Activated T-helper 1 cell treated with anti-CD3 and anti-CD28 coated beads, Interleukin-2, amount 50 U/mL, for 16 hours (primary cell): ENCODE results near the gene CNTNAP5.

Source experiments
- DNase-seq, 2 donors: peaks; one replicate each; pipeline ENCODE4 v3.0.0-alpha.2; 2020; ENCODE audit warnings: low read depth in 1 of 2, low spot score in 1 of 2

CNTNAP5 gene

DNA sequence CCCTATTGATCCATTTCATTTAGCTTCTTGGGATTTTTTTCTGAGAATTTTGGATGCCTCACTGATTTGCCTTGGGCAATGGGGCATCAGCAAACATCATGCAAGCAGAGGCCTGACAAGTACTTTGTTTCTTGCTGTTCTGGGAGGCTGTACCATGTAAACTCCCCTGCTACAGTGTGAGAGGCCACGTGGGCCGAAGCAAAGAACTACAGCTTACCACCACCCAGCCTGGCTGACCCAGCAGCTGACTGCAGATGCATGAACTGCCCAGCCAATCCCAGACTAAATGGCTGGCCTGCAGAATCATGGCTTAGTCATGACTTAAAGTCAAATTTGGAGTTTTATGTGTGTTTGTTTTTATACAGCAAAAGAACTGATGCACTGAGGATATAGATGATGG lies 579.9 kb downstream of the CNTNAP5 start:
- DNase-seq: no peak

DNA sequence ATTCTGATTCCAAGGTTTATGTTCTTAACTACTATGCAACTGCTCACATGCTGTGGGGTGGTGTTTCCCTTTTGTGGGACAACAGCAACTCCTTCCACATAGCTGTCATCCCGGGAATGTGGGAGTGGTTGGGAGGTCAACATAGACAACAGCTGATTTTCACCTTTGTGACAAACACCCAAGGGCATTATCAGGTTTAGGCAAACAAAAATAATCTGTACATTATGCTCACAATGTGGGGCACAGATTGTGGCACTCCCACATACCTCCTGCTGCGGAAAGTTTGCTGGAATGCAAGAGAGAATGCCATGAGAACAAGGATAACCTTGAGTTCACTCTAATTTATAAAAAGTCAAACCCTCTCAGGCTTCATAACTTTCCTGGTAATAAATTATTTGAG lies 582.6 kb downstream of the CNTNAP5 start:
- DNase-seq: no peak

DNA sequence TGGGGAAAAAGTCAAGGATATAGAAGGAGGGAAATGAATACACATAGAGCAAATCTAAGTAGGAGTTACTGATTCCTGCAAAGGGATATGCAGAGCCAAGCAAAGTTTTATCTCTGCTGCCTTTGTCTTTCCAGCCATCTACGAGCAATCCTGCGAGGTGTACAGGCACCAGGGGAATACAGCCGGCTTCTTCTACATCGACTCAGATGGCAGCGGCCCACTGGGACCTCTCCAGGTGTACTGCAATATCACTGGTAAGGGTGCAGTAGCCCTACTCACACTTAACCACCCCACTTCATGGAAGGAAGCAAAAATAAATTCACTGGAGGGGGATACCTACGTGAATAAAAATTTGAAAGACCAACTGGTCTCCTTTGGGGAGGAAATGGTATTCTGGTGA lies 584.6 kb downstream of the CNTNAP5 start:
- DNase-seq: no peak

DNA sequence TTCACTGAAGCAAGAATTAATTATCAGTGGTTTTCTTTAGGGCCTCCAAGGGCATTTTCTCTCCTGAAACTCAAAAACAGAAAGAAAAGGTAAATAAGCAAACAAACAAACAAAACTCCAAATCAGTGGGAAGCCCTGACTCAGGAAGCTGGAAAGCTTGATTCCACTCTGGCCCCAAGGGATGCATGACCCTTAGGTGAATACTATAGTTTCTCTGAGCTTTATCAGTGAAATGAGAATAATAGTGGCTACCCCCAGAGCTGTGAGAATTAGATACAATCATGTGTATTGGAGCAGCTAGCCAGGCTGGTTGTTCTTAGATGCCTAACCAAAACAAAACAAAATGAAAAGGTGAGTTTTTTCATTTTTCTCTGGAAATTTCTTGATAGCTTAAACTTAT lies 585.1 kb downstream of the CNTNAP5 start:
- DNase-seq: no peak

DNA sequence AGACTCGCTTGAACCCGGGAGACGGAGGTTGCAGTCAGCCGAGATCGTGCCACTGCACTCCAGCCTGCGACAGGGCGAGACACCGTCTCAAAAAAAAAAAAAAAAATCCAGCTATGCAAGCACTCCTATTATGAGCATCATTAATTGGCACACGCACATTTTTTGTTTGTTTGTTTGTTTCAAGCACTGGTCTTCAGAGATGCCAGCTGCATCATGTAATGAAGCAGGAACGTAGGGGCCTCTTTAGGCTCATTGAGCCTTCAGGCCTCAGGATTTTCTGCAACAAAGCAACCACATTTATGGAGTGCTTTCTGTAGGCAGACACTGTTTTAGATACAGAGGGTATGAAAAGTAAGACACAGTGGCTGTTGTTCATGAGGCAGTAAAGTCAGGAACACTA lies 585.8 kb downstream of the CNTNAP5 start:
- DNase-seq: no peak

DNA sequence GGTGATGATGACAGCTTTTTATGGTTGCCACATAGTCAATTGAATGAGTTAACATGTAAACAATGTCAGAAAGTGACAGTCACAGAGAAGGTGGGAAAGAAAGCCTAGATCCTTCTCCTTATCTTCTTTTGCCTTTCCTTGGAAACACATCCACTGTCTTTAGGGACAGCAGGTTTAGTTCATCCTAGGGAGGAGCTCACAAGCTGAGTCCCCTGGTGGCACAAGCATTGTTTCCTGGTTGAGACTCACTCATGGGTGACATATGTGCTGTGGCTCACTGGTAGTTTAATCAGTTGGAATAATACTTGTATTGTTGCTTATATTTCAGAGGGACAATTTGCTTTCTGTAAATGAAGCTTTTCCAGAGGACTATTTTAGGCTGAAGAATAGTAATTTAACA lies 598.5 kb downstream of the CNTNAP5 start:
- no peak for DNase-seq

DNA sequence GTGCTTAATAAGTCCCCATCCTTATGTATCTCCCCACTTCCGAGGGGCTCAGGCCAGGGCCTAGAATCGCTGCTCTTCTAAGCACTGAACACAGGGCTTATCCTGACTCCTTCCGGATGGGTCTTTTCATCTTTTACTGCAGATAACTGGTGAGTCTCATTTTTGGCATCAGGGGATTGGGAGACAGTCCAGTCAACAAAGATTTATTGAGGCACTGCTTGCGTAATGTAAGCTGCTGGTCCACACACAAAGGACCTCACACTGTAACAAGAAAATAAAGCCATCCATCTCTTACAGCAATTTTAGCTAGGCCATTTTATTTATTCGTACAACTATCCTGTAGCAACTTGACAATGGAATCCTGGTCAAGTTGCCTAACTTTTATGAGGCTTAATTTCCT lies 600.5 kb downstream of the CNTNAP5 start:
- no peak for DNase-seq

DNA sequence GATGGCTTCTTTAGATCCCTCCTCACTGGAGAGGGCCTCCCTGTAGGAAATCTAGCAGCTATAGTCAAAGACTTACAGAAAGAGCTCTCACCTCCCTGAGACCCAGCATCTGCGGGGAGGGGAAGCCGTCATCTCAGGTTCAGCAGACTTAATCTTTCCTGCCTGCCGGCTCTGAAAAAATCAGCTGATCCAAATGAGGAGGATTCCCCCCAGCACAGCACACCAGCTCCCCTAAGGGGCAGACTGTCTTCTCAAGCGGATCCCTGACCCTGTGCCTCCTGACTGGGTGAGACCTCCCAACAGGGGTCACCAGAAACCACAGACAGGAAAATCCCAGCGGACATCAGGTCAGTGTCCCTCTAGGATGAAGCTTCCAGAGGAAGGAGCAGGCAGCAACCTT lies 601.9 kb downstream of the CNTNAP5 start:
- no peak for DNase-seq

DNA sequence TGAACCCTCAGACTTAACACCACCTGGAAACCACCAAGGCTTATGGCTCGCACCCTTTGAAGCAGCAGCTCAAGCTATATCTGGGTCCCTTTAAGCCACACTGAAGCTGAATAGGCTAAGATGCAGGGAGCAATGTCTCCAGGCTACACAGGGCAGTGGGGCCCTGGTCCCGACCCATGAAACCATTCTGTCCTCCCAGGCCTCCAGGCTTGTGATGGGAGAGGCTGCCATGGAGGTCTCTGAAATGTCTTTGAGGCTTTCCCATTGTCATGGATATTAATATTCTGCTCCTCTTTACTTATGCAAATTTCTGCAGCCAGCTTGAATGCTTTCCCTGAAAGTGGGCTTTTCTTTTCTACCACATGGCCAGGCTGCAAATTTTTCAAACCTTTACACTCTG lies 608.7 kb downstream of the CNTNAP5 start:
- DNase-seq: no peak

DNA sequence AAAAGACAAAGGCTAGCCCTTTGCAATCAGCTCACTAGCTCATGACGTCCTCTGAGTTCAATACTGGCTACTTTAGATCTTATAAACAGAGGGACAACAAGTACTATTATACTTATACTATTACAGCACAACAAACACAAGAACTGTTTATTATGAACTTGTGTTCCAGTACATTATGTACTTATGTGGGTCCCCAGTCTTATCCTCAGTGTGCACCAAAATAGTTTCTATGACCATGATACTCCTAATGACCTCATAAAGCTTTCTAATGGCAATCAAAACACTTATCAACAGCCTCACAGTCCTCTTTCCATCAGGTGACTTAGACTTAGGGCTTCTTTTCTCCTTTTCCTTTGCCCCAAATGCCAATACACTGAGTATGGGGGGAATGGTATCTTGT lies 614.4 kb downstream of the CNTNAP5 start:
- DNase-seq: no peak

DNA sequence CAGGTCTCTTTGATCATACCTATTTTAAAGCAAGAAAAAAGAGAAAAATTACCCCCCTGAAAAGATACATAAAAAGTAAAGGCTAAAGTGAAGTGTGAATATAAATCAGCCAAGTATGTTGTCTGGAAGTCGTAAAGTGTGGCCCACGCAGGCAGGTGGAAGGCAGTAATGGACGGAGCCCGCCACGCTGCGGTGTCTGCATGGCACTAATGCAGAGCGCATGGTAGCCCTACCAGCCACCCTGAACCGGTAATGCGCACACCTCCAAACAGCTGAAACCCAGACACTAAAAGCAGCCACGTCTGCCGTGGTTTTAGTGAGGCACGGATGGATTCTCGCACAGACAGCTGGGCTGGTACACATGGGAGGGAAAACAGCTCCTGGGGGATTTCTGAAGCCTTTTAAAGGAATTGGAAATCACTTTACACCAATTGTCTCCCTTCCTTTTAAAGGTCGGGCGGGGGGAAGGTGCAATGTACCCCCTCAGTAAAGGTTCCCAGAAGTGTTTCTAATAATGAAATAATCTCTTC lies 615.2 kb downstream of the CNTNAP5 start:
- no peak for DNase-seq

DNA sequence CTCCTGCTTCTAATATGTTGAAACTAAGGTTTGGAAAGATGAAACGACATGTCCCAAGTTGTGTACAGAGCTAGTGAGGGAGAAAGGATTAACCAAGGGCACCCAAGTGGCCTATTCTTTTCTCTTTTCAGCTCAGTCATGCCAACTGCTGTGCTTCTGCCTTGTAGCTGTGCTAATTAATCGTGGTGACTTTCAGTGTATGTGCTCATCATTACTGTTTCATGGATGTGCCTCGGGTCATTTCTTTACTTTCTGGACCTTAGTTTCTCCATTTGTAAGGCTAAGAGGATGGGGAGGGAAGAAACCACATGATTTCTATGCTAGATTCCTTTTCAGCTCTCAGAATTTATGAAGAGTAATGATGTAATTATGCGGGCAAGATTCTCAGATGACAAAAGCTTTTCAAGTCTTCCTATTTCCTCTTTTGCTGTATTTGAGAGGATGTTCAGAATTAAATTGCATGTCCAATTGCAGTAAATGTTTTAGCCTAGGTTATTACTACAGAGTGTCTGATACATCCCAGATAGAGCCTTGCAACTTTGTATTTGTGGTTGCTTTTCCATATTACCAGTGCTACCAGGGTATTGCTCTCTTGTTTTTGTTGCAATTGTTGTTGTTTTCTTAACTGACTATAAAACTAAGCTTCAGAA lies 621.2 kb downstream of the CNTNAP5 start:
- DNase-seq: no peak

DNA sequence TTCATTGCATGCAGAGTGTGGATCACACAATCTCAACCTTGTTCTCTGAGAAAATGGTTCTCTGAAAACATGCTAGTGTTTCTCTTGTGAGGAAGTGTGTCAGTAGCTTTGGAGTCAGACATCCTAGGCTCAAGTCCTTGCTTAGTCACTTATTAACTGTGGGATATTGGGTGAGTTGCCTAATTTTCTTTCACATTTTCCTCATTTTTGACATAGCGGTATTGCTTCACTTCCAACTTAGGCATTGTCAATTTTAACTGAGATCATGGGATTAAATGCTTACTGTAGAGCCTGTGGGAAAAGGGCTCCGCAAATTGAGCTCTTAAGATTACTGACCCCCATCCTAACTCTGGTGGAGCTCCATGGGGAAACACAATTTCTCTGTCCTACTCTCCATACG lies 622.2 kb downstream of the CNTNAP5 start:
- no peak for DNase-seq

DNA sequence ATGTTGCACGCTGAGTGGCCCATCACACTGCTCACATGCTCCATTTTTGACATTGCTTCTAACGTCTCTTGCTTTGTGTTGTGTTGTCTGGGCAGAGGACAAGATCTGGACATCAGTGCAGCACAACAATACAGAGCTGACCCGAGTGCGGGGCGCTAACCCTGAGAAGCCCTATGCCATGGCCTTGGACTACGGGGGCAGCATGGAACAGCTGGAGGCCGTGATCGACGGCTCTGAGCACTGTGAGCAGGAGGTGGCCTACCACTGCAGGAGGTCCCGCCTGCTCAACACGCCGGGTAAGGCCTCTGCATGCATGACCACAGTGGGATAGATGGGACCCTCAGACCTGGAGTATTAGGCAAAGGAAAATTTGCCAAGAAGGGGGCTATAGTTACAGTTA lies 622.6 kb downstream of the CNTNAP5 start:
- DNase-seq: no peak

DNA sequence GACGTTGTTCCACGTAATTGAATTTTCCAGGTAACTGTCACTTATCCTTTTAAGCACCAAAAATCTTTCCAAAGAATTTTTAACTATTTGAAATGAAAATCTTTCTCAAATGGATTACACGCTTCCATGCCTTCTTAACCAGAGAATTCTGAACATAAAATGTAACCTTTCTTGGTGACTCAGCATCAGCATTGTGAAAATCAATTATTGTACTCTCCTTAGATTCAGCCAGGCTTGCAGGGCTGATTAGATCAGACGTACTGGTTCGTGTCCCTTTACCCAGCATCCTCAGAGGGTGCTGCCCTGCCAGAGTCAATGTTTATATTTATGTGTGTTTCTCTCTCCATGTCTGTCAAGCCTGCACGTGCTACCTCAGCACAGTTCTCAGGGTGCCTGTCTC lies 623.9 kb downstream of the CNTNAP5 start:
- DNase-seq: no peak

DNA sequence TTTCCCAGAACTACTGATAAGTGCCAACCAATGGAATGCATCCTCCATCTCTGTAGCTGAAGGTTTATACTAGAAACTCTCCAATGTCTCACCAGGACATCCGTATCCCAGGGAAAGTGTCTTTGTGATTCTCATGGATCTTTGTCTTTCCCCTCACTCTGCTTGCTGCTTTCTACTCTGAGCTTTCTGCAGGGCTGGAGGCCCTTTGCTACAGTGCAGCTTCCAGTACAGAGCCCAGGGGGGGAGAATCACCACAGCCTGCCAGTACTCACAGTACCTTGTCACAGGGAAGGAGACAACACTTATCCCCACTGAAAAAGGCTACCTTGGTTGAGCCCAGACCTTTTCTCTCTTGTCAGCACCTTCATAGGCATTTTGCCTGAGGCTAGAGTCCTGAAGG lies 627.0 kb downstream of the CNTNAP5 start:
- no peak for DNase-seq

DNA sequence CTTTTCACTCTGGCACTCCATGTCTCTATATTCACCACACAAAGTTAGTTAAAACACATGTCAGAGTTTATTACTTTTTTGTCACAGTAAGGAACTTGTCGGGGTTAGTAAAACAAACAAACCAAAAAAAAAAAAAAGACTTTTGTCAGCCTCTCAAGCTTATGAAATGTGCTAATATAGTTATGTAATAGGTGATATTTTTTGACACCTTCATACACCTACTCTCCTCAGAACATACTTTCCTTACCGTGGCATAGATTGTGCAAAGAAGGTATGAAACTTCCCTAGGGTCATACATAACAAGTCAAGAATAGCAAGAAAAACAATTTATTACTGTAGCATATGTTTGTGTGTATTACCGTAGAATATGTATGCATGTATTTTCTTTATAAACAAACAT lies 633.3 kb downstream of the CNTNAP5 start:
- no peak for DNase-seq

DNA sequence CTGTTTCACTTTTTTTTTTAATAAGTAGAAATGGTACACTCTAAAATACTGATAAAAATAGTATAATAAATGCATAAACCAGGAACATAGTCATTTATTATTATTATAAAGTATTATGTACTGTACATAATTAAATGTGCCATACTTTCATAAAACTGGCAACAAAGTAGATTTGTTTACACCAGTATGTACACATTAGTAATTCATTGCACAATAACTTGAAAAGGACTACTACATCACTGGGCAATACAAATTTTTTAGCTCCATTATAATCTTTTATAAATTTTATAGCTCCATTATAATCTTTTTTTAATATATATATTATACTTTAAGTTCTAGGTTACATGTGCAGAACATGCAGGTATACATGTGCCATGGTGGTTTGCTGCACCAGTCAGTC lies 636.5 kb downstream of the CNTNAP5 start:
- DNase-seq: no peak

DNA sequence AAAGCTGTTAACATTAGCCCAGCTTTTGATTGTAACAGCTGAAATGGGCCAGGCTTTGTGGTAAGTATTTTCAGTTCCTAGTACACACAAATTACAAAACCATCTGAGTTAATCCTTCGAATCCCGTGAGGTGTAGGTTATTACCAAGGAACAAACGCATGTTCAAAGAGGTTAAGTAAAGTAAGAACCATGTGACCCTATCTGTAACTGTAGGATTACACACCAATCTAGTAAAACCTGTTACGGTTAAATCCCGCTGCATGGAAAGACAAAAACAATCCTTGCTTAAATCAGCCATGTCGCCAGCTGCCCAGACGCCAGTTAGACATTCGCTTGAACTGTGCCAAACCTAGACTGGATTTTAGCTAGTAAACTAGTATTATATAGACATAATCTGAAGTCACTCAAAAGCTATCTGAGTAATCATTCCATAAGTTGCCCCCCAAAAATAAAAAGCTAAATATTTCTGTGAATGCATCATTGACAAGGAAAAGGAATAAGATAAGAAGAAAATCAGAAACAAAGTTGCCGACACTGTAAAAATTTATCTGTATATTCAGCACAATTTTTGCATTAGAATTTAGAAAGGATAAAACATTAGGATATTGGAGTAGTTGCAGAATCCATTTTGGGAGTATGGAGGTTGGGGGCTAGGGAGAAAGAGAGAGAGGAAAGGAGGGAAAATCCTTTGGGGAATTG lies 638.0 kb downstream of the CNTNAP5 start:
- DNase-seq: no peak

DNA sequence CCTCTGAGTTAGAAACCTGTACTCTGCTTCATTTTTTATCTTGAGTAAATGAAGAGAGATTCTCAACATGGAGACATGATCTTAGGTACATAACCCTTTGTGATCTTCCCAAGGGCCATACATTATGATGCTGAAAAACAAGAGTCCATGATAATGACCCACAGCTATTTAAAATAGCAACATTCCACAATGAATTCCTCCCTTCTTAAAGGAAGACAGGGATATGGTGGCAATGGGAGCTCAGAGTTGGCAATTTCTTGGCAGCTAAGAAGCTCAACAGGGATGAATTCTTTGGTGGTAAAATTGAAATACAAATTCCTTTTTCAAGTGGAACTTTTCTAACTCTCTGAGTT lies 638.5 kb downstream of the CNTNAP5 start:
- no peak for DNase-seq

DNA sequence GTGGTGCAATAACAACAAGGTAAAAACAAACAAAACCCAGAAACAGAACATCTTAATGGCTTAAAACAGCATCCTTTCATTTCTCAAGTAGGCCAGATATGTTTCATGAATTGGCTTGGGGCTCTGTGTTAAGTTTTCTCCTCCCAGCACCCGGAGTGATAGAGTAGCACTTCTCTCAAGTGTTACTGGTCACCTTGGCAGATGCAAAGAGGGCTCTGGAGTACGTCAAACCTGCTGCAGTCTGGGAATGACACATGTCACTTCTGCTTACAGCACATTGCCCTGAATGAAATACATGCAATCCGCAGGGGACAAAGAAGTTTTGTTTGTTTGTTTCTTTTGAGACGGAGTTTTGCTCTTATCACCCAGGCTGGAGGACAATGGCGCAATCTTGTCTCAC lies 639.3 kb downstream of the CNTNAP5 start:
- no peak for DNase-seq

DNA sequence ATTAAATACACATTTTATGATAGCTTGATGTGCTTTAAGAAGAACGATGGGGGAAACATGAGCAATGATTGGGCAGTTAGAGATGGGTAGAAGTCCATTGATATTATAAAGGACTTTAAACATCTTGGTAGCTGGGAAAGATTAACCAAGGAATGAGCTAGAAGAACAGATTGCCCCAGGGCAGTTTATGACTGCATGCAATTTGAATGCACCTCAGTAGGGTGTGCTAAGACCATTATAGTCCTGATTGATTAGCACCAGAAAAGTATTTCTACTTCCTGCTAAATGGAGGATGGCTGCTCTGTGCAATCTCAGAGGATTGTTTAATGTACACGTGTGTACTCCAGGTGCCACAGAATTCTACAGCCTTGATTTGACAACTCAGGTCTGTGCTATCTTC lies 641.9 kb downstream of the CNTNAP5 start:
- no peak for DNase-seq

DNA sequence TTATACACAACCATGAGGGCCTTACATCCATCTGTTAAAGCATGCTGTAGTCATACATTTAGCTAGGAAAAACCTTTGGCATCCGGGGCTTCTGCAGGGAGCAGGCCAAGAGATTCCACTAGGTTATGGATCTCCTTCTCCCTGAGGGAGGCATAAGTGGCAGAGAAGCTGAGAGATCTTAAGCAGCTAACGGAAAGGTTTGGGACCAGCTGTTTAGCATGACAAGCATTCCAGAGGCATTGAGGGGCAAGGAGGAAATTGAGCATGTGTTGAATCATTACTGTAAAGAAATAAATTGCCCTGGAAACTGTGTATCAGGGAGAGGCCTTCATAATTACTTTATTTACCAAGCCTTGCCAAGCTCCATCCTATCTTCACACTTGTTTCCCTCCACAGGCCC lies 643.1 kb downstream of the CNTNAP5 start:
- DNase-seq: no peak
